Keratinocyte (primary cell): ENCODE data around the gene IL1RAPL1. TPM values are rescaled to one million over a fixed set of nuclear protein-coding genes. Genes with fewer than 3 reads are reported as not detected.

Experiments
- DNase-seq: peaks from one replicate; pipeline ENCODE4 v3.0.0-alpha.2; 2011; ENCODE audit warnings: low read depth, missing footprints, low spot score
- FAIRE-seq: peaks from 2 replicates; lab custom pipeline; 2011; peaks lifted over from hg19 to GRCh38; lab: Jason Lieb, UNC
- H2AFZ ChIP-seq: 2 replicates; pipeline ENCODE4 v1.6.0; 2012; ENCODE audit warnings: low read length, control low read depth, inconsistent platforms; ENCODE audit not compliant: control insufficient read depth
- H3K27ac ChIP-seq: 2 replicates; pipeline ENCODE4 v1.5.1; 2011; ENCODE audit warnings: low read length; ENCODE audit not compliant: control insufficient read depth, insufficient read depth
- H3K27me3 ChIP-seq: 3 replicates; pipeline ENCODE4 v1.6.0; 2011; ENCODE audit warnings: low read length; ENCODE audit not compliant: control insufficient read depth, insufficient read depth; ENCODE audit errors: extremely low read depth
- H3K36me3 ChIP-seq, 2 experiments: 2 replicates in 1 of 2; 3 replicates in 1 of 2; pipeline ENCODE4 v1.5.1; 2011; ENCODE audit warnings: low read length in 2 of 2, mild to moderate bottlenecking in 1 of 2; ENCODE audit not compliant: control insufficient read depth in 2 of 2, insufficient read depth in 2 of 2; ENCODE audit errors: extremely low read depth in 1 of 2
- H3K4me1 ChIP-seq: 3 replicates; pipeline ENCODE4 v1.5.1; 2011; ENCODE audit warnings: low read length; ENCODE audit not compliant: control insufficient read depth, insufficient read depth; ENCODE audit errors: extremely low read depth
- H3K4me2 ChIP-seq: 3 replicates; pipeline ENCODE4 v1.6.0; 2011; ENCODE audit warnings: low read depth, low read length; ENCODE audit not compliant: control insufficient read depth, insufficient read depth; ENCODE audit errors: extremely low read depth
- H3K4me3 ChIP-seq, 3 experiments: fragments of 200-600 bp in 1 of 3; sonication (generic) in 1 of 3; 2 replicates in 2 of 3; 3 replicates in 1 of 3; pipeline ENCODE4 v1.5.1; 2011 to 2016; ENCODE audit warnings: low read length in 3 of 3, mild to moderate bottlenecking in 3 of 3, control low read depth in 2 of 3, inconsistent platforms in 1 of 3, low read depth in 1 of 3, mixed read lengths in 1 of 3, mixed run types in 1 of 3, moderate library complexity in 1 of 3; ENCODE audit not compliant: control insufficient read depth in 2 of 3, insufficient read depth in 2 of 3; ENCODE audit errors: extremely low read depth in 1 of 3
- H3K79me2 ChIP-seq: 2 replicates; pipeline ENCODE4 v1.6.0; 2012; ENCODE audit warnings: low read length; ENCODE audit not compliant: control insufficient read depth, insufficient read depth
- H3K9ac ChIP-seq: 3 replicates; pipeline ENCODE4 v1.6.0; 2011; ENCODE audit warnings: low read length; ENCODE audit not compliant: control insufficient read depth, insufficient read depth; ENCODE audit errors: extremely low read depth
- H3K9me1 ChIP-seq: 3 replicates; pipeline ENCODE4 v1.6.0; 2011; ENCODE audit warnings: low read length; ENCODE audit not compliant: control insufficient read depth, insufficient read depth; ENCODE audit errors: extremely low read depth
- H3K9me3 ChIP-seq: 2 replicates; pipeline ENCODE4 v1.5.1; 2012; ENCODE audit warnings: low read depth, low read length; ENCODE audit not compliant: control insufficient read depth
- H4K20me1 ChIP-seq: 3 replicates; pipeline ENCODE4 v1.6.0; 2011; ENCODE audit warnings: low read length; ENCODE audit not compliant: control insufficient read depth, insufficient read depth; ENCODE audit errors: extremely low read depth
- EZH2 ChIP-seq: IDR thresholded peaks from one replicate; pipeline ENCODE4 v1.6.1; 2012; ENCODE audit warnings: inconsistent platforms, mild to moderate bottlenecking, low read length, moderate library complexity
- dilution Hi-C: fragments of 300-500 bp; cut with MboI; formaldehyde crosslinking; loops from one replicate; pipeline ENCODE4 v1.7.0; 2020; ENCODE audit warnings: low sequenced_read_pairs; ENCODE audit not compliant: extremely low pct_ligation_motif_present
- polyA plus RNA-seq, 5 experiments: library from polyadenylated mRNA; depleted of rRNA in 3 of 5; stranded (reverse) in 3 of 5; stranded (forward) in 1 of 5; unstranded in 1 of 5; fragments of >200 nt; gene quantifications; 1 replicate in 1 of 5; 2 replicates in 3 of 5; 3 replicates in 1 of 5; pipeline versions ENCODE4 v1.2.1 to v1.2.3, GENCODE V29; 2011 to 2012; ENCODE audit warnings: missing spikeins in 2 of 5, low read depth in 1 of 5, low replicate concordance in 1 of 5
- TF ChIP-seq, protein P1 (sequence below), 3 experiments: IDR thresholded peaks in 1 of 3; conservative IDR thresholded peaks in 1 of 3; optimal IDR thresholded peaks in 1 of 3; 2 replicates in 2 of 3; 3 replicates in 1 of 3; pipeline versions ENCODE3 to v1.5.1; 2011; ENCODE audit warnings: low read length in 3 of 3, mild to moderate bottlenecking in 3 of 3, moderate library complexity in 2 of 3, control low read depth in 1 of 3, inconsistent platforms in 1 of 3; ENCODE audit not compliant: insufficient read depth in 2 of 3; ENCODE audit errors: extremely low read depth in 1 of 3

IL1RAPL1 gene
- polyA plus RNA-seq, 1 donor (not counting 4 experiments of a cell fraction or from before 2014, with no cell fraction given): 2.8 TPM

DNA sequence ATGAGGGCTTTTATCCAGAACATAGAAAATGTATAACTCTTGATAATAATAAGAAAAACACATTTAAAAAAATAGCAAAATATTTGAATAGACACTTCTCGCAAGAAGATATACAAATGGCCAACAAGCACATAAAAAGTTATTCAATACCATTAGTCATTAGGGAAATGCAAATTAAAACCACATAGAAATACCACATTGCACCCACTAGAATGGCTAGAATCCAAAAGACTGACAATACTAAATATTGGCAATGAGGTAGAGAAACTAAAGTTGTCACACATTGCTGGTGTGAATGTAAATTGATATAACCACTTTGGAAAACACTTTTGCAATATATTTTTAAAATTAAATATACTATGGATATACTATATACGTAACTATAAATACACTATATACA lies 873.8 kb downstream of the IL1RAPL1 start:
- FAIRE-seq (no peak), DNase-seq (no peak)
- Histone ChIP-seq H3K27me3 (no peaks in the 10 kb centered on the region), H3K27ac (no peak overlapping the region), H3K9me1 (no peaks in the 10 kb centered on the region), H3K9me3 (no peaks in the 10 kb centered on the region), H3K4me3 (no peak overlapping the region), H3K4me1 (no peaks in the 10 kb centered on the region), H3K4me2 (no peak overlapping the region), H3K36me3 (no peaks in the 10 kb centered on the region), H3K79me2 (no peaks in the 10 kb centered on the region), H4K20me1 (no peaks in the 10 kb centered on the region), H3K9ac (no peak overlapping the region), H2AFZ (no peak overlapping the region)
- TF ChIP-seq, protein P1, sequence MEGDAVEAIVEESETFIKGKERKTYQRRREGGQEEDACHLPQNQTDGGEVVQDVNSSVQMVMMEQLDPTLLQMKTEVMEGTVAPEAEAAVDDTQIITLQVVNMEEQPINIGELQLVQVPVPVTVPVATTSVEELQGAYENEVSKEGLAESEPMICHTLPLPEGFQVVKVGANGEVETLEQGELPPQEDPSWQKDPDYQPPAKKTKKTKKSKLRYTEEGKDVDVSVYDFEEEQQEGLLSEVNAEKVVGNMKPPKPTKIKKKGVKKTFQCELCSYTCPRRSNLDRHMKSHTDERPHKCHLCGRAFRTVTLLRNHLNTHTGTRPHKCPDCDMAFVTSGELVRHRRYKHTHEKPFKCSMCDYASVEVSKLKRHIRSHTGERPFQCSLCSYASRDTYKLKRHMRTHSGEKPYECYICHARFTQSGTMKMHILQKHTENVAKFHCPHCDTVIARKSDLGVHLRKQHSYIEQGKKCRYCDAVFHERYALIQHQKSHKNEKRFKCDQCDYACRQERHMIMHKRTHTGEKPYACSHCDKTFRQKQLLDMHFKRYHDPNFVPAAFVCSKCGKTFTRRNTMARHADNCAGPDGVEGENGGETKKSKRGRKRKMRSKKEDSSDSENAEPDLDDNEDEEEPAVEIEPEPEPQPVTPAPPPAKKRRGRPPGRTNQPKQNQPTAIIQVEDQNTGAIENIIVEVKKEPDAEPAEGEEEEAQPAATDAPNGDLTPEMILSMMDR (optimal IDR thresholded peaks at IDR 0.05 in 1 of 3, IDR thresholded peaks at IDR 0.05 in 1 of 3, conservative IDR thresholded peaks at IDR 0.05 in 1 of 3; ENCODE audit: extremely low read depth in 1 of 3, insufficient read depth in 2 of 3, low read length in 3 of 3): no peak
- no peak for TF ChIP-seq EZH2
- dilution Hi-C loops: no loop called here

- TF ChIP-seq, protein P1 (optimal IDR thresholded peaks at IDR 0.05 in 1 of 3, IDR thresholded peaks at IDR 0.05 in 1 of 3, conservative IDR thresholded peaks at IDR 0.05 in 1 of 3; ENCODE audit: extremely low read depth in 1 of 3, insufficient read depth in 2 of 3, low read length in 3 of 3): no peak
- no peak for TF ChIP-seq EZH2
- Histone ChIP-seq H4K20me1 (no peaks in the 10 kb centered on the region), H3K79me2 (no peaks in the 10 kb centered on the region), H3K9me3 (no peaks in the 10 kb centered on the region), H3K36me3 (no peaks in the 10 kb centered on the region), H3K9ac (no peak overlapping the region), H3K4me3 (no peak overlapping the region), H3K4me1 (peaks cover 3% of the 10 kb centered on the region), H3K9me1 (no peaks in the 10 kb centered on the region), H2AFZ (no peak overlapping the region), H3K27ac (no peak overlapping the region), H3K4me2 (no peak overlapping the region), H3K27me3 (no peaks in the 10 kb centered on the region)
- no peak for FAIRE-seq
- no peak for DNase-seq
- dilution Hi-C loops: no loop called here
These were observed 879.2 kb downstream of the IL1RAPL1 start for GRCh38 chrX:29466456-29466855.
